Esophagus squamous epithelium (tissue), 5 donors: ENCODE results near the gene HSPB1. TPM values are rescaled to one million over a fixed set of nuclear protein-coding genes. Genes with fewer than 3 reads are reported as not detected.

Experiments used
- DNase-seq: peaks from one replicate; lab custom pipeline; 2025; lab: John Stamatoyannopoulos, UW
- H3K27ac ChIP-seq, 4 donors: fragments of 200-600 bp; sonication (generic); one replicate each; pipeline ENCODE4 v1.5.1; 2016 to 2019; ENCODE audit warnings: mild to moderate bottlenecking in 1 of 4
- H3K27me3 ChIP-seq, 4 donors: fragments of 200-600 bp; sonication (generic); 1 replicate in 3 of 4; 2 replicates in 1 of 4; pipeline versions ENCODE4 v1.5.1 to v1.6.0; 2017 to 2021; ENCODE audit warnings: antibody characterized with exemption in 1 of 4
- H3K36me3 ChIP-seq, 3 donors: fragments of 200-600 bp; sonication (generic); one replicate each; pipeline ENCODE4 v1.5.1; 2016 to 2019
- H3K4me1 ChIP-seq, 3 donors: fragments of 200-600 bp; sonication (generic); one replicate each; pipeline ENCODE4 v1.5.1; 2017 to 2019
- H3K4me3 ChIP-seq, 4 donors: fragments of 200-600 bp; sonication (generic); 1 replicate in 3 of 4; 2 replicates in 1 of 4; pipeline ENCODE4 v1.5.1; 2016 to 2019; ENCODE audit warnings: mild to moderate bottlenecking in 2 of 4, moderate library complexity in 1 of 4
- H3K9me3 ChIP-seq, 3 donors: fragments of 200-600 bp; sonication (generic); one replicate each; pipeline ENCODE4 v1.5.1; 2016 to 2019
- CTCF ChIP-seq, 6 experiments: fragments of 450-650 bp in 4 of 6; fragments of 200-600 bp in 2 of 6; sonication (generic) in 2 of 6; IDR thresholded peaks; one replicate each; pipeline ENCODE4 v1.5.1; 2016 to 2019; ENCODE audit warnings: antibody characterized with exemption in 6 of 6, mild to moderate bottlenecking in 4 of 6, moderate library complexity in 4 of 6
- POLR2A ChIP-seq, 4 donors: fragments of 450-650 bp; IDR thresholded peaks; one replicate each; pipeline ENCODE4 v1.6.1; 2017; ENCODE audit warnings: antibody characterized with exemption in 4 of 4, mild to moderate bottlenecking in 4 of 4, moderate library complexity in 3 of 4
- WGBS, 2 donors: methylation state at CpG; one replicate each; pipeline ENCODE4 v1.1.5; 2018; 5-methylcytosine and 5-hydroxymethylcytosine counted together
- intact Hi-C: fragments of 100-400 bp; cut with DNase I; formaldehyde crosslinking; loops from one replicate; pipeline ENCODE4 v1.15.0; 2022
- total RNA-seq, 4 donors: library from RNA; depleted of rRNA; stranded (reverse); fragments of >200 nt; gene quantifications; one replicate each; pipeline ENCODE4 v1.1.0, GENCODE V29; 2016
- donor health status: DM: yes; HTN: yes; CAD: no.

HSPB1 gene
- total RNA-seq, 4 donors from 2014 or later: 2,415 to 6,888 (median 3,249) TPM

- H3K4me1 ChIP-seq: peaks cover 0 to 34% (median 0%) of the 10 kb centered on the region in 3 donors
- TF ChIP-seq POLR2A (IDR thresholded peaks at IDR 0.05) (no peak), CTCF (IDR thresholded peaks at IDR 0.05) (no peak)
- 70 to 79% methylated on average over 5 of the region's 5 CpGs for WGBS, 2 donors
- no peak overlapping the region for H3K4me3 ChIP-seq
- intact Hi-C loops: no loop called here
- no peak overlapping the region for H3K27ac ChIP-seq
- no peak for DNase-seq
- peaks cover 13 to 84% (median 20%) of the 10 kb centered on the region in 3 donors for H3K36me3 ChIP-seq
- no peaks in the 10 kb centered on the region for H3K27me3 ChIP-seq
- no peaks in the 10 kb centered on the region for H3K9me3 ChIP-seq
These were observed 23.3 kb downstream of the HSPB1 start for GRCh38 chr7:76325811-76326210.

GRCh38 chr7:76326646-76327233, 24.3 kb downstream of the HSPB1 start:
- H3K27ac ChIP-seq: no peak overlapping the region
- WGBS, 2 donors: 54 to 61% methylated on average over 5 of the region's 5 CpGs
- TF ChIP-seq CTCF (IDR thresholded peaks at IDR 0.05): no peak
- H3K4me3 ChIP-seq: no peak overlapping the region
- DNase-seq: no peak
- H3K27me3 ChIP-seq: no peaks in the 10 kb centered on the region
- H3K36me3 ChIP-seq: peaks cover 13 to 85% (median 20%) of the 10 kb centered on the region in 3 donors
- no peaks in the 10 kb centered on the region for H3K9me3 ChIP-seq
- H3K4me1 ChIP-seq: peaks cover 0 to 44% (median 0%) of the 10 kb centered on the region in 3 donors
- intact Hi-C loops: no loop called here

GRCh38 chr7:76327610-76328009, 25.1 kb downstream of the HSPB1 start:
- Histone ChIP-seq H3K36me3 (peaks cover 13 to 86% (median 20%) of the 10 kb centered on the region in 3 donors), H3K4me1 (peaks cover 0 to 52% (median 0%) of the 10 kb centered on the region in 3 donors), H3K4me3 (no peak overlapping the region), H3K27me3 (no peaks in the 10 kb centered on the region), H3K9me3 (no peaks in the 10 kb centered on the region), H3K27ac (peak overlapping the region in 1 of 4 donors; percentile 10)
- no peak for TF ChIP-seq CTCF (IDR thresholded peaks at IDR 0.05)
- no peak for TF ChIP-seq POLR2A (IDR thresholded peaks at IDR 0.05)
- no peak for DNase-seq
- 48 to 49% methylated on average over 7 of the region's 7 CpGs for WGBS, 2 donors
- intact Hi-C loops: no loop called here

- no peak for TF ChIP-seq POLR2A (IDR thresholded peaks at IDR 0.05)
- TF ChIP-seq CTCF (IDR thresholded peaks at IDR 0.05): no peak
- H3K36me3 ChIP-seq: peaks cover 13 to 87% (median 20%) of the 10 kb centered on the region in 3 donors
- 71% methylated on average over 8 to 13 of the region's 15 CpGs for WGBS, 2 donors
- no peaks in the 10 kb centered on the region for H3K9me3 ChIP-seq
- peaks cover 0 to 52% (median 0%) of the 10 kb centered on the region in 3 donors for H3K4me1 ChIP-seq
- intact Hi-C loops: no loop called here
- no peaks in the 10 kb centered on the region for H3K27me3 ChIP-seq
- H3K27ac ChIP-seq: no peak overlapping the region
- no peak for DNase-seq
- H3K4me3 ChIP-seq: no peak overlapping the region
These were observed 25.9 kb downstream of the HSPB1 start for GRCh38 chr7:76328389-76328788.

- intact Hi-C loops: no loop called here
- no peak for DNase-seq
- H3K4me1 ChIP-seq: peaks cover 0 to 63% (median 0%) of the 10 kb centered on the region in 3 donors
These were observed 27.0 kb downstream of the HSPB1 start for GRCh38 chr7:76329479-76329878.

More at GRCh38 chr7:76329479-76329878, 27.0 kb downstream of the HSPB1 start:
- 87 to 89% methylated on average over 12 to 19 of the region's 29 CpGs for WGBS, 2 donors
- Histone ChIP-seq H3K36me3 (peaks cover 13 to 79% (median 20%) of the 10 kb centered on the region in 3 donors), H3K27ac (no peak overlapping the region), H3K9me3 (no peaks in the 10 kb centered on the region), H3K4me3 (no peak overlapping the region), H3K27me3 (no peaks in the 10 kb centered on the region)
- TF ChIP-seq CTCF (IDR thresholded peaks at IDR 0.05) (no peak), POLR2A (IDR thresholded peaks at IDR 0.05) (no peak)
